Endothelial cell of umbilical vein (primary cell): Measurements from ENCODE around the gene AAR2. TPM values are rescaled to one million over a fixed set of nuclear protein-coding genes. Genes with fewer than 3 reads are reported as not detected.

Experiments used
- BruUV-seq: library from RNA; stranded (reverse); fragments of 400-500 nt; replicated peaks from 2 replicates; lab custom pipeline; 2021; lab: Mats Ljungman, UMichigan
- CTCF ChIA-PET: fragments of 300-600, 350-600 bp; sonication (Branson Sonifier 250); formaldehyde crosslinking; loops from one replicate; lab custom pipeline; 2021; ENCODE audit warnings: antibody characterized with exemption, inconsistent platforms; lab: Charles Lee
- POLR2A ChIA-PET: fragments of 300-600, 350-600 bp; sonication (Branson Sonifier 250); formaldehyde crosslinking; loops from one replicate; lab custom pipeline; 2021; ENCODE audit warnings: antibody characterized with exemption, inconsistent platforms; lab: Charles Lee
- DNase-seq: peaks from one replicate; pipeline ENCODE4 v3.0.0-alpha.2; 2011; ENCODE audit warnings: low read depth, low spot score
- FAIRE-seq: peaks from 2 replicates; lab custom pipeline; 2011; peaks lifted over from hg19 to GRCh38; lab: Jason Lieb, UNC
- H2AFZ ChIP-seq: 2 replicates; pipeline ENCODE4 v1.6.0; 2012; ENCODE audit warnings: low read depth, low read length, control low read depth, inconsistent platforms
- H3K27ac ChIP-seq: 2 replicates; pipeline ENCODE4 v1.5.1; 2011; ENCODE audit warnings: low read depth, mild to moderate bottlenecking, control low read depth, low read length, moderate library complexity; ENCODE audit not compliant: insufficient read depth
- H3K27me3 ChIP-seq, 2 experiments: 2 replicates each; pipeline versions ENCODE4 v1.6.0 to v1.6.1; 2011; ENCODE audit warnings: low read length in 2 of 2, mixed read lengths in 1 of 2; ENCODE audit not compliant: control insufficient read depth in 2 of 2, insufficient read depth in 2 of 2
- H3K36me3 ChIP-seq, 2 experiments: 2 replicates in 1 of 2; 3 replicates in 1 of 2; pipeline ENCODE4 v1.5.1; 2011; ENCODE audit warnings: low read length in 2 of 2, mild to moderate bottlenecking in 1 of 2, moderate library complexity in 1 of 2; ENCODE audit not compliant: control insufficient read depth in 2 of 2, insufficient read depth in 2 of 2; ENCODE audit errors: extremely low read depth in 1 of 2
- H3K4me1 ChIP-seq: 3 replicates; pipeline ENCODE4 v1.5.1; 2011; ENCODE audit warnings: mild to moderate bottlenecking, low read length; ENCODE audit not compliant: control insufficient read depth, insufficient read depth; ENCODE audit errors: extremely low read depth
- H3K4me2 ChIP-seq: 2 replicates; pipeline ENCODE4 v1.6.1; 2011; ENCODE audit warnings: low read length, control low read depth, mixed read lengths; ENCODE audit not compliant: insufficient read depth
- H3K4me3 ChIP-seq, 3 experiments: fragments of 200-600 bp in 1 of 3; sonication (generic), shearing (Covaris generic) in 1 of 3; replicated peaks in 1 of 3; 2 replicates each; pipeline ENCODE4 v1.5.1; 2011 to 2016; ENCODE audit warnings: control low read depth in 3 of 3, low read length in 3 of 3, mild to moderate bottlenecking in 2 of 3, inconsistent platforms in 1 of 3, low read depth in 1 of 3, moderate library complexity in 1 of 3; ENCODE audit not compliant: insufficient read depth in 1 of 3
- H3K79me2 ChIP-seq: 2 replicates; pipeline ENCODE4 v1.6.0; 2012; ENCODE audit warnings: low read length, inconsistent platforms; ENCODE audit not compliant: control insufficient read depth, insufficient read depth
- H3K9ac ChIP-seq: replicated peaks from 2 replicates; pipeline ENCODE3; 2011; ENCODE audit warnings: low read length, control low read depth; ENCODE audit not compliant: insufficient read depth; ENCODE audit errors: extremely low read depth
- H3K9me1 ChIP-seq: replicated peaks from 3 replicates; pipeline ENCODE4 v1.6.0; 2011; ENCODE audit warnings: mild to moderate bottlenecking, low read length; ENCODE audit not compliant: control insufficient read depth, insufficient read depth; ENCODE audit errors: extremely low read depth
- H3K9me3 ChIP-seq: replicated peaks from 2 replicates; pipeline ENCODE4 v1.5.1; 2012; ENCODE audit warnings: low read length, inconsistent platforms; ENCODE audit not compliant: control insufficient read depth, insufficient read depth
- H4K20me1 ChIP-seq: replicated peaks from 2 replicates; pipeline ENCODE3; 2011; ENCODE audit warnings: mild to moderate bottlenecking, low read length; ENCODE audit not compliant: control insufficient read depth, insufficient read depth; ENCODE audit errors: extremely low read depth
- EZH2 ChIP-seq: IDR thresholded peaks from 2 replicates; pipeline ENCODE4 v1.6.1; 2012; ENCODE audit warnings: borderline replicate concordance, low read depth, mild to moderate bottlenecking, moderate library complexity, low read length, inconsistent platforms; ENCODE audit not compliant: severe bottlenecking
- FOS ChIP-seq: IDR thresholded peaks from 2 replicates; pipeline ENCODE4 v1.6.1; 2011; ENCODE audit warnings: mild to moderate bottlenecking, low read length, moderate library complexity, borderline replicate concordance; ENCODE audit not compliant: insufficient read depth
- GATA2 ChIP-seq: IDR thresholded peaks from 2 replicates; pipeline ENCODE4 v1.7.0; 2011; ENCODE audit warnings: low read depth, mild to moderate bottlenecking, moderate library complexity, mixed read lengths, low read length; ENCODE audit not compliant: insufficient read length, insufficient read depth
- JUN ChIP-seq: IDR thresholded peaks from 2 replicates; pipeline ENCODE4 v1.6.1; 2011; ENCODE audit warnings: borderline replicate concordance, low read depth; ENCODE audit not compliant: insufficient read length, insufficient read depth
- MYC ChIP-seq: IDR thresholded peaks from one replicate; pipeline ENCODE4 v1.6.1; 2011; ENCODE audit warnings: mild to moderate bottlenecking, low read depth, low read length
- POLR2A ChIP-seq: IDR thresholded peaks from 2 replicates; pipeline ENCODE4 v1.6.1; 2012; ENCODE audit warnings: low read depth, mild to moderate bottlenecking, control low read depth, low read length
- POLR2AphosphoS5 ChIP-seq: IDR thresholded peaks from 2 replicates; pipeline ENCODE4 v1.6.1; 2012; ENCODE audit warnings: low read depth, mild to moderate bottlenecking, control low read depth, low read length, moderate library complexity; ENCODE audit not compliant: insufficient read depth
- dilution Hi-C: fragments of 300-500 bp; cut with MboI; formaldehyde crosslinking; loops from one replicate; pipeline ENCODE4 v1.15.0; 2019; ENCODE audit warnings: low sequenced_read_pairs; ENCODE audit not compliant: extremely low pct_ligation_motif_present
- intact Hi-C: fragments of 100-400 bp; cut with micrococcal nuclease; formaldehyde crosslinking; loops from one replicate; pipeline ENCODE4 v1.10.0; 2022
- polyA plus RNA-seq, 4 experiments: library from polyadenylated mRNA; depleted of rRNA in 3 of 4; stranded (reverse) in 3 of 4; unstranded in 1 of 4; fragments of >200 nt; gene quantifications; 2 replicates each; pipeline versions ENCODE4 v1.2.1 to v1.2.3, GENCODE V29; 2011 to 2012; ENCODE audit warnings: missing spikeins in 1 of 4
- total RNA-seq: library from RNA; stranded (reverse); gene quantifications from 2 replicates; pipeline ENCODE4 v1.2.3, GENCODE V29; 2021
- TF ChIP-seq, protein P1 (sequence below): IDR thresholded peaks from 2 replicates; pipeline ENCODE4 v1.6.1; 2011; ENCODE audit not compliant: insufficient read depth, insufficient read length
- TF ChIP-seq, protein P2 (sequence below), 2 donors: IDR thresholded peaks; 1 replicate in 1 of 2; 2 replicates in 1 of 2; pipeline ENCODE4 v1.5.1; 2011; ENCODE audit warnings: low read length in 2 of 2, mild to moderate bottlenecking in 2 of 2, moderate library complexity in 2 of 2, control low read depth in 1 of 2, inconsistent platforms in 1 of 2, low read depth in 1 of 2; ENCODE audit not compliant: insufficient read depth in 1 of 2; ENCODE audit errors: extremely low read depth in 1 of 2

The AAR2 gene
- total and polyA plus RNA-seq, 2 donors (not counting 3 experiments of a cell fraction or from before 2014, with no cell fraction given), result 21.9 to 29.4 TPM

DNA sequence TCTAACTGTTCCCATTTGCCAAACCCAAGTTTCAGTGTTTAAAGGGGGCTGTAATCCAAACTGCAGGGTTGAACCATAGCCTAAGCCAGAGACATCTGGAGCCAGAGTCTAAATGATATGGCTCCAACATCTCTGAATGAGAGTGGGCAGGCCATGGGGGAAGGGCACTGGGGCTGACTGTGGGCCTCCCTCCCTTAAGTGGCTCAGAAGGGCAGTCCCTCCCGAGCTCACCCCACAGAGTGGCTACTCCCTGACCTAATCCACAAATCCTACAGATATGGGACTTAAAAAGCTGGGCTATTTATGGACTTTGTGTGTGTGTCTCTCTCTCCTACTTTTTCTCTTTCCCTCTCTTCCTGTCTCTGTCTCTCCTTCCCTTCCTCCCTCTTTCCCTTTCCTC is 35.8 kb upstream of the AAR2 start:
- intact Hi-C loops, result no loop called here
- H3K27ac ChIP-seq, result no peak overlapping the region

DNA sequence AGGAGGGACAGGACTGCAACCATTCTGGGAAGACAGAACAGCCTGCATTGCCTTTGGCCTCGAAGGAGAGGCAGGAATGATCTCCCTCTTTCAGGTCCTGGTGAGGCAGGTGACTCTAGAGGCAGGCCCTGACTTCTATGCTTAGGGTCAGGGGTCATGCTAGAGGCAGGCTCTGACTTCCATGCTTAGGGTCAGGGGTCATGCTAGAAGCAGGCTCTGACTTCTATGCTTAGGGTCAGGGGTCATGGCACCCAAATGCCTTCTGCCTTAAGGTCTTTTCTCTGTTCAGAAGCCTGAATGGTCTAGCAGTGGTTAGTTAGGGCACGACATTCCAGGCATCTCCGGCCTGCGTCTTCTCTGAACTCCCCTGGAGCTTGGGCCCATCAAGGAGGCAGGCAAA is 35.1 kb upstream of the AAR2 start:
- no peak for TF ChIP-seq JUN
- TF ChIP-seq FOS, result no peak
- TF ChIP-seq POLR2A, result no peak
- no peak for TF ChIP-seq GATA2
- no peak for TF ChIP-seq EZH2
- TF ChIP-seq POLR2AphosphoS5, result no peak
- TF ChIP-seq, protein P1, sequence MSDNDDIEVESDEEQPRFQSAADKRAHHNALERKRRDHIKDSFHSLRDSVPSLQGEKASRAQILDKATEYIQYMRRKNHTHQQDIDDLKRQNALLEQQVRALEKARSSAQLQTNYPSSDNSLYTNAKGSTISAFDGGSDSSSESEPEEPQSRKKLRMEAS, result no peak
- no peak for TF ChIP-seq MYC
- TF ChIP-seq, protein P2, sequence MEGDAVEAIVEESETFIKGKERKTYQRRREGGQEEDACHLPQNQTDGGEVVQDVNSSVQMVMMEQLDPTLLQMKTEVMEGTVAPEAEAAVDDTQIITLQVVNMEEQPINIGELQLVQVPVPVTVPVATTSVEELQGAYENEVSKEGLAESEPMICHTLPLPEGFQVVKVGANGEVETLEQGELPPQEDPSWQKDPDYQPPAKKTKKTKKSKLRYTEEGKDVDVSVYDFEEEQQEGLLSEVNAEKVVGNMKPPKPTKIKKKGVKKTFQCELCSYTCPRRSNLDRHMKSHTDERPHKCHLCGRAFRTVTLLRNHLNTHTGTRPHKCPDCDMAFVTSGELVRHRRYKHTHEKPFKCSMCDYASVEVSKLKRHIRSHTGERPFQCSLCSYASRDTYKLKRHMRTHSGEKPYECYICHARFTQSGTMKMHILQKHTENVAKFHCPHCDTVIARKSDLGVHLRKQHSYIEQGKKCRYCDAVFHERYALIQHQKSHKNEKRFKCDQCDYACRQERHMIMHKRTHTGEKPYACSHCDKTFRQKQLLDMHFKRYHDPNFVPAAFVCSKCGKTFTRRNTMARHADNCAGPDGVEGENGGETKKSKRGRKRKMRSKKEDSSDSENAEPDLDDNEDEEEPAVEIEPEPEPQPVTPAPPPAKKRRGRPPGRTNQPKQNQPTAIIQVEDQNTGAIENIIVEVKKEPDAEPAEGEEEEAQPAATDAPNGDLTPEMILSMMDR (IDR thresholded peaks at IDR 0.05; ENCODE audit: extremely low read depth in 1 of 2, insufficient read depth in 1 of 2, low read depth in 1 of 2, low read length in 2 of 2), result no peak
- H3K36me3 ChIP-seq, result no peaks in the 10 kb centered on the region
- H3K27ac ChIP-seq, result no peak overlapping the region
- FAIRE-seq (no peak), DNase-seq (no peak)
- no TSS peak for BruUV-seq
- ChIA-PET CTCF (interaction anchor here (1.1 to 6.3 kb wide), 10 partner anchors 8 to 237 kb away, joined by 4 to 203 read pairs (median 18); no protein-coding TSS in a partner anchor), POLR2A (no interaction called here)
- H3K9ac ChIP-seq, result no peak overlapping the region
- H3K27me3 ChIP-seq, result peaks cover 0 to 4% of the 10 kb centered on the region in 2 experiments
- H2AFZ ChIP-seq, result no peak overlapping the region
- H3K9me3 ChIP-seq, result no peaks in the 10 kb centered on the region
- no peak overlapping the region for H3K4me3 ChIP-seq
- H4K20me1 ChIP-seq, result no peaks in the 10 kb centered on the region
- H3K4me1 ChIP-seq, result no peaks in the 10 kb centered on the region
- intact Hi-C loops (no loop called here), dilution Hi-C loops (no loop called here)
- no peak overlapping the region for H3K4me2 ChIP-seq
- H3K79me2 ChIP-seq, result no peaks in the 10 kb centered on the region
- no peaks in the 10 kb centered on the region for H3K9me1 ChIP-seq

More for the DNA sequence above, 35.8 kb upstream of the AAR2 start:
- no TSS peak for BruUV-seq
- Histone ChIP-seq H3K9ac (no peak overlapping the region), H3K9me1 (no peaks in the 10 kb centered on the region), H2AFZ (no peak overlapping the region), H3K9me3 (no peaks in the 10 kb centered on the region), H3K4me3 (no peak overlapping the region), H3K36me3 (no peaks in the 10 kb centered on the region), H3K27me3 (peaks cover 0 to 4% of the 10 kb centered on the region in 2 experiments), H3K4me1 (no peaks in the 10 kb centered on the region), H3K4me2 (no peak overlapping the region), H4K20me1 (no peaks in the 10 kb centered on the region), H3K79me2 (no peaks in the 10 kb centered on the region)
- ChIA-PET POLR2A (no interaction called here), CTCF (interaction anchor here (0.8 to 6.3 kb wide), 14 partner anchors 10 to 242 kb away, joined by 3 to 203 read pairs (median 6); no protein-coding TSS in a partner anchor)
- DNase-seq (no peak), FAIRE-seq (no peak)
- no peak for TF ChIP-seq EZH2
- TF ChIP-seq, protein P2 (IDR thresholded peaks at IDR 0.05; ENCODE audit: extremely low read depth in 1 of 2, insufficient read depth in 1 of 2, low read depth in 1 of 2, low read length in 2 of 2), result no peak
- TF ChIP-seq MYC, result no peak
- TF ChIP-seq POLR2AphosphoS5, result no peak
- TF ChIP-seq GATA2, result no peak
- TF ChIP-seq JUN, result no peak
- dilution Hi-C loops, result no loop called here
